ENCODE results near the gene PFN4. TPM values are rescaled to one million over a fixed set of nuclear protein-coding genes. Genes with fewer than 3 reads are reported as not detected.

Gene PFN4
- polyA plus RNA-seq, 1 of the 3 experiments (the other 2 are of a cell fraction), result 0.61 TPM

- Histone ChIP-seq H3K36me3 (replicated peaks in 1 of 2; ENCODE audit: control insufficient read depth in 1 of 2, insufficient read depth in 2 of 2, low read length in 1 of 2) (peaks cover 34 to 44% of the 10 kb centered on the region in 2 experiments), H3K27me3 (ENCODE audit: insufficient read depth) (no peaks in the 10 kb centered on the region), H3K79me2 (ENCODE audit: insufficient read depth) (peaks cover 57% of the 10 kb centered on the region), H3F3A (replicated peaks; ENCODE audit: insufficient read depth) (peaks cover 27% of the 10 kb centered on the region), H3K9me3 (no peaks in the 10 kb centered on the region), H3K4me2 (peak overlapping the region; percentile 85), H3K27ac (ENCODE audit: low read depth in 2 of 2, low read length in 1 of 2) (peak overlapping the region in 1 of 2 experiments; percentile 79; a peak in 2 of 4 replicates), H3K9me2 (no peaks in the 10 kb centered on the region), H4K20me1 (ENCODE audit: insufficient read depth) (no peaks in the 10 kb centered on the region), H3K9ac (peak overlapping the region; percentile 76), H2AFZ (ENCODE audit: low read depth) (0 out of 2 replicates have a peak overlapping the region, but pooled peaks have one; percentile 67), H3K4me3 (ENCODE audit: low read depth in 2 of 2, low read length in 1 of 2) (peak overlapping the region; percentile 82), H3K4me1 (ENCODE audit: control insufficient read depth in 1 of 2, insufficient read depth in 2 of 2, low read depth in 1 of 2, low read length in 1 of 2) (peaks cover 7% of the 10 kb centered on the region in 2 experiments; a peak in 2 of 4 replicates)
- TF ChIP-seq TAF1 (IDR thresholded peaks at IDR 0.05; ENCODE audit: borderline replicate concordance, low read depth, low read length), result no peak
- no peak for TF ChIP-seq FOXJ3 (CRISPR knock-in tag; IDR thresholded peaks at IDR 0.05)
- no peak for TF ChIP-seq RXRA (IDR thresholded peaks at IDR 0.05; ENCODE audit: borderline replicate concordance, low read depth)
- no peak for TF ChIP-seq MXI1 (IDR thresholded peaks at IDR 0.05; ENCODE audit: low read depth, low read length)
- no peak for TF ChIP-seq MAX (IDR thresholded peaks at IDR 0.05; ENCODE audit: low read depth)
- TF ChIP-seq TCF12 (IDR thresholded peaks at IDR 0.05), result no peak
- no peak for TF ChIP-seq PBX3 (IDR thresholded peaks at IDR 0.05)
- TF ChIP-seq USF2 (IDR thresholded peaks at IDR 0.05; ENCODE audit: borderline replicate concordance, low read depth, low read length), result no peak
- TF ChIP-seq EP300 (IDR thresholded peaks at IDR 0.05; ENCODE audit: borderline replicate concordance in 1 of 2, low read depth in 1 of 2, low read length in 1 of 2), result no peak
- TF ChIP-seq NRF1 (IDR thresholded peaks at IDR 0.05; ENCODE audit: low read depth, low read length), result no peak
- TF ChIP-seq EZH2phosphoT487 (IDR thresholded peaks at IDR 0.05; ENCODE audit: borderline replicate concordance, low read depth), result no peak
- TF ChIP-seq RCOR1 (IDR thresholded peaks at IDR 0.05; ENCODE audit: low read length), result no peak
- ChIA-PET CTCF (interaction anchor here (1.6 to 5.6 kb wide), 2 partner anchors 8 to 149 kb away, joined by 4 to 34 read pairs; partner anchors contain the start of gene ATAD2B), POLR2A (no interaction called here)
- 49% methylated on average over 5 of the region's 5 CpGs for WGBS (ENCODE audit: low lambda C conversion rate)
- no peak for DNase-seq
These were observed 47.9 kb downstream of the PFN4 start for GRCh38 chr2:24075259-24075658.

GRCh38 chr2:24073816-24074215 lies 49.3 kb downstream of the PFN4 start:
- no peak overlapping the region for H2AFZ ChIP-seq (ENCODE audit: low read depth)
- H3K27me3 ChIP-seq (ENCODE audit: insufficient read depth), result no peaks in the 10 kb centered on the region
- CTCF ChIA-PET, result interaction anchor here (0.8 to 3.0 kb wide), 7 partner anchors 10 to 249 kb away, joined by 3 to 9 read pairs (median 4); partner anchors contain the start of genes ATAD2B and TP53I3
- no peak overlapping the region for H3K9ac ChIP-seq
- peaks cover 60% of the 10 kb centered on the region for H3K79me2 ChIP-seq (ENCODE audit: insufficient read depth)
- no peak overlapping the region for H3K4me3 ChIP-seq (ENCODE audit: low read depth in 2 of 2, low read length in 1 of 2)
- no peak for TF ChIP-seq GATA2 (CRISPR knock-in tag; IDR thresholded peaks at IDR 0.05)
- TF ChIP-seq SMC3 (IDR thresholded peaks at IDR 0.05; ENCODE audit: low read depth, low read length), result no peak
- no peak for TF ChIP-seq FOSL2 (IDR thresholded peaks at IDR 0.05; ENCODE audit: borderline replicate concordance, low read depth)
- no peaks in the 10 kb centered on the region for H3K9me3 ChIP-seq
- peaks cover 37 to 45% of the 10 kb centered on the region in 2 experiments for H3K36me3 ChIP-seq (replicated peaks in 1 of 2; ENCODE audit: control insufficient read depth in 1 of 2, insufficient read depth in 2 of 2, low read length in 1 of 2)
- H3F3A ChIP-seq (replicated peaks; ENCODE audit: insufficient read depth), result peaks cover 24% of the 10 kb centered on the region
- POLR2A ChIA-PET, result interaction anchor here (1.0 to 1.1 kb wide), 2 partner anchors 10 to 37 kb away, joined by 3 to 6 read pairs; partner anchors contain the start of gene TP53I3
- peaks cover 7% of the 10 kb centered on the region in 2 experiments; a peak in 2 of 4 replicates for H3K4me1 ChIP-seq (ENCODE audit: control insufficient read depth in 1 of 2, insufficient read depth in 2 of 2, low read depth in 1 of 2, low read length in 1 of 2)
- 90% methylated on average over 6 of the region's 6 CpGs for WGBS (ENCODE audit: low lambda C conversion rate)
- H3K27ac ChIP-seq (ENCODE audit: low read depth in 2 of 2, low read length in 1 of 2), result no peak overlapping the region
- DNase-seq, result no peak
- H3K4me2 ChIP-seq, result no peak overlapping the region
- H3K9me2 ChIP-seq, result no peaks in the 10 kb centered on the region
- no peaks in the 10 kb centered on the region for H4K20me1 ChIP-seq (ENCODE audit: insufficient read depth)

Data from SK-N-SH (cell line).